Brain microvascular endothelial cell (primary cell): ENCODE data around the gene SMCR8.
A peak's percentile ranks its signal among the peaks of the same experiment; 100 is the strongest.

Experiments used
- DNase-seq: peaks from one replicate; pipeline ENCODE4 v3.0.0-alpha.2; 2020
- H3K27ac ChIP-seq: fragments of 250-450 bp; sonication (Bioruptor Pico); 2 replicates; pipeline ENCODE4 v1.5.1; 2020; ENCODE audit warnings: mild to moderate bottlenecking, moderate library complexity
- H3K27me3 ChIP-seq: fragments of 250-450 bp; sonication (Bioruptor Pico); replicated peaks from 2 replicates; pipeline ENCODE4 v1.5.1; 2020; ENCODE audit warnings: mild to moderate bottlenecking
- H3K36me3 ChIP-seq: fragments of 250-450 bp; sonication (Bioruptor Pico); replicated peaks from 2 replicates; pipeline ENCODE4 v1.5.1; 2020; ENCODE audit warnings: mild to moderate bottlenecking
- H3K4me3 ChIP-seq: 2 replicates; pipeline ENCODE4 v1.5.1; 2011; ENCODE audit warnings: low read depth, mild to moderate bottlenecking, control low read depth, low read length, moderate library complexity
- in situ Hi-C: cut with HindIII; loops from 2 replicates; pipeline ENCODE4 v1.10.0; 2017; ENCODE audit warnings: low sequenced_read_pairs, low pct_ligation_motif_present
- TF ChIP-seq, protein P1 (sequence below): IDR thresholded peaks from 2 replicates; pipeline ENCODE4 v1.5.1; 2011; ENCODE audit warnings: low read depth, mild to moderate bottlenecking, moderate library complexity, low read length, control low read depth, inconsistent platforms; ENCODE audit errors: missing control alignments

SMCR8 gene

DNA sequence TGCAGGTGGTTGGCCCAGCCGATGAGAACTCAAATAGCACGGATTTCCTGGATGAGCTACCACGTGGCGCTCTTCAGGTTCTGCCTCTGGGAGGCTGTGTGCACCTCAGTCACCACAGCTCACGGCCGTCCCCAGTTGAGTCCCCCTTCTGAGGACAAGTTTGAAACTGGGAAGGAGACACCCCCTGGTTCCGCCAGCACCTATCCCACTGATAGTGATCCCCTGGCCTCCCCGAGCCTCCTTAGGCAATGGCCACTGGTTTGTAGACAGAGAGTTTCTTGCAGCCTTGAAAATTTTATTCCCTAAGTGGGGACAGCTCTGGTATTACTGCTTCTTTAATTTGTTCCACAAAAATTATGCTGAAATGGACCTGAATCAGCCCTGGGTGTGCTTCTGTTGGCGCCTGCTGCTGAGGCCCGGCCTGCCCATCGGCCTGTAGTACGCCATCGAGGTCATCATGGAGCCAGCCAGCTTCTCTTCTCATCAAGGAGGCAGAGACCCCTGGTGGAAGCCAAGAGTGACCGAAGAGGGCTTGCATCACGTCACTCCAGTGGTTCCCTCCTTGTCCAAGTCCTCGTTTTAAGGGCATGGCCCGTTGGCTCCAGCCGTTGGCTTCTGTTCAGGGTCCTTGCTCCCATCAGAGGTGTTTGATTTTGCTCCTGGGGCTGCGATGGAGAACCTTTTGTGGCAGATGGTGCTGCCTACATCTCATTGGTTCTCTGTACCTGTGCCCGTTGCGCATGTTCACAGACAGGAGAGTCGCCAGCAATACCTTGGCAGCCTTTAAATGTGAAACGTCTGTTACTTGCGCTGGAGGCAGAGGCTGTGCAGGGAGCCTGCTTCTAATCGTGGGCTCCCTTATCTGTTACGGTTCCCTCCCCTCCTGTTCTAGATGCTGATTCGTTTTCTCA lies 9.3 kb downstream of the SMCR8 start:
- in situ Hi-C loops: no loop called here
- Histone ChIP-seq H3K4me3 (no peak overlapping the region), H3K36me3 (peaks cover 24% of the 10 kb centered on the region), H3K27me3 (no peaks in the 10 kb centered on the region), H3K27ac (no peak overlapping the region)
- no peak for DNase-seq
- TF ChIP-seq, protein P1, sequence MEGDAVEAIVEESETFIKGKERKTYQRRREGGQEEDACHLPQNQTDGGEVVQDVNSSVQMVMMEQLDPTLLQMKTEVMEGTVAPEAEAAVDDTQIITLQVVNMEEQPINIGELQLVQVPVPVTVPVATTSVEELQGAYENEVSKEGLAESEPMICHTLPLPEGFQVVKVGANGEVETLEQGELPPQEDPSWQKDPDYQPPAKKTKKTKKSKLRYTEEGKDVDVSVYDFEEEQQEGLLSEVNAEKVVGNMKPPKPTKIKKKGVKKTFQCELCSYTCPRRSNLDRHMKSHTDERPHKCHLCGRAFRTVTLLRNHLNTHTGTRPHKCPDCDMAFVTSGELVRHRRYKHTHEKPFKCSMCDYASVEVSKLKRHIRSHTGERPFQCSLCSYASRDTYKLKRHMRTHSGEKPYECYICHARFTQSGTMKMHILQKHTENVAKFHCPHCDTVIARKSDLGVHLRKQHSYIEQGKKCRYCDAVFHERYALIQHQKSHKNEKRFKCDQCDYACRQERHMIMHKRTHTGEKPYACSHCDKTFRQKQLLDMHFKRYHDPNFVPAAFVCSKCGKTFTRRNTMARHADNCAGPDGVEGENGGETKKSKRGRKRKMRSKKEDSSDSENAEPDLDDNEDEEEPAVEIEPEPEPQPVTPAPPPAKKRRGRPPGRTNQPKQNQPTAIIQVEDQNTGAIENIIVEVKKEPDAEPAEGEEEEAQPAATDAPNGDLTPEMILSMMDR: peak; percentile 8

DNA sequence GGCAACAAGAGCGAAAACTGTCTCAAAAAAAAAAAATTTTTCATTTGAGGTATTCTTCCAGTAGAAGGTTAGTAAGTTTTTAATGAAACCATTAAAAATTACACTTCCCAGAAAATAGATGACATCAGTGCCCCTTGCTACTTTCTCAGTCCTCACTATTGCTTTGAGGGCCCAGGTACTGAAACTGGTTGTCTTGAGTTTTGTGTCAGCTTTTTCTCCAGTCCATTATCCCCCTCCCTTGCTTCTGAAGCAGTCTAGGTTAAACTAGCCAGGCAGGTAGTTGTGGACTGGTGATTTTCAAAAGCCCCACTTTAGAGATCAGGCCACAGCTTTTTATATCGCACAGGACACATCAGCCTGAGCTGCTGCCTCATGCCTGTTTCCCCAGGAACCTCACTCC lies 10.9 kb downstream of the SMCR8 start:
- TF ChIP-seq, protein P1: no peak
- no peak for DNase-seq
- Histone ChIP-seq H3K4me3 (no peak overlapping the region), H3K27me3 (no peaks in the 10 kb centered on the region), H3K36me3 (peaks cover 24% of the 10 kb centered on the region), H3K27ac (no peak overlapping the region)
- in situ Hi-C loops: no loop called here

GRCh38 chr17:18326572-18326971 lies 11.5 kb downstream of the SMCR8 start:
- Histone ChIP-seq H3K27ac (no peak overlapping the region), H3K4me3 (no peak overlapping the region), H3K27me3 (no peaks in the 10 kb centered on the region), H3K36me3 (peaks cover 24% of the 10 kb centered on the region)
- DNase-seq: no peak
- in situ Hi-C loops: no loop called here
- TF ChIP-seq, protein P1: no peak

- no peak for DNase-seq
- no peak overlapping the region for H3K4me3 ChIP-seq
- TF ChIP-seq, protein P1: no peak
- no peak overlapping the region for H3K27ac ChIP-seq
- no peaks in the 10 kb centered on the region for H3K27me3 ChIP-seq
- in situ Hi-C loops: no loop called here
- H3K36me3 ChIP-seq: peaks cover 24% of the 10 kb centered on the region
Observed at GRCh38 chr17:18327093-18327492, 12.0 kb downstream of the SMCR8 start.

DNA sequence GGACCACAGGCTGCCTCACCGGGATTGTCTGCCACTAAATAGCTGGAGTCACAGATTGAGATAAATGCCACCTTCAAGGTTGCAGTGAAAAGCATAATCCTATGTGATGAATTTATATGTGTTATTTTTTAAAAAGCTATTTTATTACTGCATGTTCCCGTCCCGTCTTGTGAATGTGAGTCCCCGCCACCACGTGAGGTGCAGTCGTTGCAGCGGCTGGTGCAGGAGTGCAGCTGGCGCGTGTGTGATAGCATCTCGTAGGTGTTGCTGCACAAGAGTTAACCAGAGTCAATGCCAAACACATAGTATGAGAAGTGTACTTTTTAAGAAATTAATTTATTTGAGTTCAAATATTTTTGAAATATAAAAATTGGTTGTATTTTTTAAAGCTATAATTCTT lies 12.5 kb downstream of the SMCR8 start:
- Histone ChIP-seq H3K36me3 (peaks cover 24% of the 10 kb centered on the region), H3K27me3 (no peaks in the 10 kb centered on the region), H3K27ac (no peak overlapping the region), H3K4me3 (no peak overlapping the region)
- no peak for DNase-seq
- TF ChIP-seq, protein P1: no peak
- in situ Hi-C loops: no loop called here
